Measurements from ENCODE around the gene CBFA2T2. TPM values are rescaled to one million over a fixed set of nuclear protein-coding genes. Genes with fewer than 3 reads are reported as not detected.
A peak's percentile ranks its signal among the peaks of the same experiment; 100 is the strongest.

Gene CBFA2T2
- total RNA-seq, 1 experiment from 2014 or later: 16.3 TPM

GRCh38 chr20:33553516-33553915, 63.6 kb downstream of the CBFA2T2 start:
- Histone ChIP-seq H3K27me3 (ENCODE audit: control insufficient read depth, insufficient read depth, low read length) (no peaks in the 10 kb centered on the region), H3K4me3 (ENCODE audit: low read depth in 2 of 2, low read length in 2 of 2) (no peak overlapping the region), H3K4me1 (ENCODE audit: control insufficient read depth, insufficient read depth, low read length) (peaks cover 10% of the 10 kb centered on the region; the same call in 1 of the 2 replicates), H3K36me3 (ENCODE audit: control insufficient read depth, insufficient read depth, low read length) (no peaks in the 10 kb centered on the region), H3K9me3 (ENCODE audit: control insufficient read depth, insufficient read depth, low read depth, low read length) (no peaks in the 10 kb centered on the region), H3K27ac (ENCODE audit: low read length) (no peak overlapping the region)
- in situ Hi-C loops (cut with HindIII; ENCODE audit: low pct_unique_long_range_greater_than_20kb, low sequenced_read_pairs): no loop called here
- DNase-seq (ENCODE audit: low read depth, low spot score): no peak
- POLR2A ChIA-PET: no interaction called here
- CTCF ChIA-PET: no interaction called here
- TF ChIP-seq POLR2AphosphoS5 (IDR thresholded peaks at IDR 0.05; ENCODE audit: low read depth, low read length) (no peak), TCF7L2 (IDR thresholded peaks at IDR 0.05; ENCODE audit: low read depth, low read length) (no peak), REST (IDR thresholded peaks at IDR 0.05; ENCODE audit: insufficient read depth in 1 of 2, low read depth in 2 of 2, low read length in 1 of 2) (no peak), SIN3A (IDR thresholded peaks at IDR 0.05; ENCODE audit: borderline replicate concordance, insufficient read depth, low read depth, low read length) (no peak)
- TF ChIP-seq, protein P1, sequence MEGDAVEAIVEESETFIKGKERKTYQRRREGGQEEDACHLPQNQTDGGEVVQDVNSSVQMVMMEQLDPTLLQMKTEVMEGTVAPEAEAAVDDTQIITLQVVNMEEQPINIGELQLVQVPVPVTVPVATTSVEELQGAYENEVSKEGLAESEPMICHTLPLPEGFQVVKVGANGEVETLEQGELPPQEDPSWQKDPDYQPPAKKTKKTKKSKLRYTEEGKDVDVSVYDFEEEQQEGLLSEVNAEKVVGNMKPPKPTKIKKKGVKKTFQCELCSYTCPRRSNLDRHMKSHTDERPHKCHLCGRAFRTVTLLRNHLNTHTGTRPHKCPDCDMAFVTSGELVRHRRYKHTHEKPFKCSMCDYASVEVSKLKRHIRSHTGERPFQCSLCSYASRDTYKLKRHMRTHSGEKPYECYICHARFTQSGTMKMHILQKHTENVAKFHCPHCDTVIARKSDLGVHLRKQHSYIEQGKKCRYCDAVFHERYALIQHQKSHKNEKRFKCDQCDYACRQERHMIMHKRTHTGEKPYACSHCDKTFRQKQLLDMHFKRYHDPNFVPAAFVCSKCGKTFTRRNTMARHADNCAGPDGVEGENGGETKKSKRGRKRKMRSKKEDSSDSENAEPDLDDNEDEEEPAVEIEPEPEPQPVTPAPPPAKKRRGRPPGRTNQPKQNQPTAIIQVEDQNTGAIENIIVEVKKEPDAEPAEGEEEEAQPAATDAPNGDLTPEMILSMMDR (IDR thresholded peaks at IDR 0.05): no peak
- BruUV-seq (replicated peaks): no TSS peak
- no peak for ATAC-seq
- intact Hi-C loops (cut with micrococcal nuclease; ENCODE audit: unreplicated experiment): no loop called here

- intact Hi-C loops (cut with micrococcal nuclease; ENCODE audit: unreplicated experiment) (no loop called here), in situ Hi-C loops (cut with HindIII; ENCODE audit: low pct_unique_long_range_greater_than_20kb, low sequenced_read_pairs) (no loop called here)
- peak; percentile 69 for DNase-seq (ENCODE audit: low read depth, low spot score)
- H3K4me3 ChIP-seq (ENCODE audit: low read depth in 2 of 2, low read length in 2 of 2): no peak overlapping the region
- peaks cover 10% of the 10 kb centered on the region; the same call in 1 of the 2 replicates for H3K4me1 ChIP-seq (ENCODE audit: control insufficient read depth, insufficient read depth, low read length)
- no peaks in the 10 kb centered on the region for H3K9me3 ChIP-seq (ENCODE audit: control insufficient read depth, insufficient read depth, low read depth, low read length)
- BruUV-seq (replicated peaks): no TSS peak
- H3K36me3 ChIP-seq (ENCODE audit: control insufficient read depth, insufficient read depth, low read length): no peaks in the 10 kb centered on the region
- no peaks in the 10 kb centered on the region for H3K27me3 ChIP-seq (ENCODE audit: control insufficient read depth, insufficient read depth, low read length)
- ATAC-seq: peak; percentile 98
- ChIA-PET POLR2A (interaction anchor here (0.6 kb wide), 1 partner anchor 438 kb away, joined by 3 read pairs; no protein-coding TSS in a partner anchor), CTCF (no interaction called here)
- H3K27ac ChIP-seq (ENCODE audit: low read length): peak overlapping the region; percentile 72
- TF ChIP-seq, protein P1 (IDR thresholded peaks at IDR 0.05): no peak
- TF ChIP-seq TCF7L2 (IDR thresholded peaks at IDR 0.05; ENCODE audit: low read depth, low read length): 0 out of 2 replicates have a peak, but pooled peaks have one; percentile 39
Observed at GRCh38 chr20:33554914-33555420, 65.1 kb downstream of the CBFA2T2 start.

Data from Panc1 (cell line).